H1 (cell line): ENCODE data around the gene CDK8.

Source experiments
- CTCF ChIP-seq, 3 experiments: IDR thresholded peaks; 1 replicate in 2 of 3; 2 replicates in 1 of 3; pipeline versions ENCODE4 v1.5.1 to v1.6.1; 2011; ENCODE audit warnings: low read length in 3 of 3, mild to moderate bottlenecking in 3 of 3, inconsistent platforms in 2 of 3, low read depth in 1 of 3, moderate library complexity in 1 of 3; ENCODE audit not compliant: insufficient read depth in 1 of 3; ENCODE audit errors: control extremely low read depth in 1 of 3
- PHF8 ChIP-seq: fragments of 200-600 bp; sonication (generic); conservative IDR thresholded peaks from 2 replicates; pipeline ENCODE4 v1.7.1; 2012; ENCODE audit warnings: low read depth, mild to moderate bottlenecking, inconsistent platforms, low read length, moderate library complexity
- POLR2A ChIP-seq, 2 experiments: IDR thresholded peaks; 1 replicate in 1 of 2; 2 replicates in 1 of 2; pipeline ENCODE4 v1.6.1; 2011; ENCODE audit warnings: low read depth in 2 of 2, low read length in 2 of 2, mild to moderate bottlenecking in 2 of 2; ENCODE audit errors: control extremely low read depth in 1 of 2
- POU5F1 ChIP-seq: IDR thresholded peaks from 2 replicates; pipeline ENCODE4 v1.6.1; 2011; ENCODE audit warnings: low read depth, mild to moderate bottlenecking, low read length, moderate library complexity
- RFX5 ChIP-seq: IDR thresholded peaks from 2 replicates; pipeline ENCODE4 v1.6.1; 2011; ENCODE audit warnings: low read depth, low read length, improper control_type of control experiment, borderline replicate concordance
- TEAD4 ChIP-seq: IDR thresholded peaks from 2 replicates; pipeline ENCODE4 v1.6.1; 2012; ENCODE audit warnings: low read depth, low read length, inconsistent platforms, mixed read lengths
- USF2 ChIP-seq: IDR thresholded peaks from 2 replicates; pipeline ENCODE4 v1.6.1; 2011; ENCODE audit warnings: low read length, improper control_type of control experiment
- ZNF274 ChIP-seq: IDR thresholded peaks from 2 replicates; pipeline ENCODE4 v1.7.0; 2012; ENCODE audit warnings: low read length, borderline replicate concordance; ENCODE audit errors: extremely low read depth

- TF ChIP-seq USF2, result no peak
- no peak for TF ChIP-seq CTCF (IDR thresholded peaks at IDR 0.05; ENCODE audit: control extremely low read depth in 1 of 3, insufficient read depth in 1 of 3, low read depth in 1 of 3, low read length in 3 of 3)
- TF ChIP-seq POLR2A (IDR thresholded peaks at IDR 0.05; ENCODE audit: control extremely low read depth in 1 of 2, low read depth in 2 of 2, low read length in 2 of 2), result no peak
- TF ChIP-seq RFX5, result no peak
- TF ChIP-seq TEAD4, result no peak
- TF ChIP-seq PHF8, result no peak
- no peak for TF ChIP-seq POU5F1
- no peak for TF ChIP-seq ZNF274
Observed at GRCh38 chr13:26435646-26436045, 181.7 kb downstream of the CDK8 start.
